Activated CD4-positive, CD25-positive, alpha-beta regulatory T cell (primary cell): Measurements from ENCODE around the gene TSPAN12.
A peak's percentile ranks its signal among the peaks of the same experiment; 100 is the strongest.
"Not testable (repeated sequence)": the region's sequence is repeated elsewhere in the genome, so short reads cannot be mapped to it uniquely, and the experiment has no call there.

Experiments used
- DNase-seq, 4 experiments: peaks; one replicate each; lab custom pipeline; 2025; lab: John Stamatoyannopoulos, UW

The TSPAN12 gene

GRCh38 chr7:120805636-120806388, 52.1 kb downstream of the TSPAN12 start:
- peak; percentile 4 to 29 (median 13) for DNase-seq

- no peak for DNase-seq
These were observed 55.2 kb downstream of the TSPAN12 start for GRCh38 chr7:120802751-120803150.

- DNase-seq: no peak
These were observed 58.0 kb downstream of the TSPAN12 start for GRCh38 chr7:120799813-120800475.

GRCh38 chr7:120799147-120799546, 58.8 kb downstream of the TSPAN12 start:
- DNase-seq: no peak

- DNase-seq: no peak
These were observed 60.8 kb downstream of the TSPAN12 start for GRCh38 chr7:120797026-120797645.

GRCh38 chr7:120794106-120794729, 63.7 kb downstream of the TSPAN12 start:
- no peak for DNase-seq

- no peak for DNase-seq
These were observed 64.6 kb downstream of the TSPAN12 start for GRCh38 chr7:120793213-120793936.

- DNase-seq: no peak
These were observed 65.1 kb downstream of the TSPAN12 start for GRCh38 chr7:120792861-120793130.

- DNase-seq: peak; percentile 6 to 37 (median 21)
These were observed 65.7 kb downstream of the TSPAN12 start for GRCh38 chr7:120792091-120792860.

GRCh38 chr7:120785095-120785494, 72.8 kb downstream of the TSPAN12 start:
- DNase-seq: no peak

- DNase-seq: no peak
These were observed 74.2 kb downstream of the TSPAN12 start for GRCh38 chr7:120783721-120784120.

GRCh38 chr7:120783273-120783672, 74.7 kb downstream of the TSPAN12 start:
- DNase-seq: no peak

GRCh38 chr7:120781924-120782323, 76.0 kb downstream of the TSPAN12 start:
- not testable (repeated sequence) for DNase-seq

GRCh38 chr7:120780938-120781337, 77.0 kb downstream of the TSPAN12 start:
- DNase-seq: no peak

GRCh38 chr7:120780451-120780850, 77.5 kb downstream of the TSPAN12 start:
- DNase-seq: not testable (repeated sequence)

- not testable (repeated sequence) for DNase-seq
These were observed 78.9 kb downstream of the TSPAN12 start for GRCh38 chr7:120779078-120779477.

GRCh38 chr7:120775755-120776154, 82.2 kb downstream of the TSPAN12 start:
- DNase-seq: no peak

GRCh38 chr7:120774481-120774880, 83.5 kb downstream of the TSPAN12 start:
- no peak for DNase-seq

GRCh38 chr7:120770206-120770605, 87.7 kb downstream of the TSPAN12 start:
- DNase-seq: no peak

GRCh38 chr7:120760851-120761250, 97.1 kb downstream of the TSPAN12 start:
- DNase-seq: no peak

GRCh38 chr7:120760050-120760449, 97.9 kb downstream of the TSPAN12 start:
- no peak for DNase-seq
